NT2/D1 (cell line): Measurements from ENCODE around the gene SGK1.
"Not testable (repeated sequence)": the region's sequence is repeated elsewhere in the genome, so short reads cannot be mapped to it uniquely, and the experiment has no call there.

Experiments
- SUZ12 ChIP-seq: IDR thresholded peaks from 2 replicates; pipeline ENCODE4 v1.6.1; 2011; ENCODE audit not compliant: insufficient read length, insufficient read depth; ENCODE audit errors: extremely low read depth
- YY1 ChIP-seq: IDR thresholded peaks from 2 replicates; pipeline ENCODE4 v1.6.1; 2011; ENCODE audit not compliant: insufficient read length, insufficient read depth
- ZNF274 ChIP-seq: IDR thresholded peaks from 2 replicates; pipeline ENCODE4 v1.6.1; 2011; ENCODE audit warnings: mild to moderate bottlenecking, low read depth, low read length

- not testable (repeated sequence) for TF ChIP-seq YY1, SUZ12, ZNF274
These were observed 104.5 kb downstream of the SGK1 start for GRCh38 chr6:134213410-134213809.
